NCI-H1930 (cell line): ENCODE data around the gene SLC7A7.
"Not testable (repeated sequence)": the region's sequence is repeated elsewhere in the genome, so short reads cannot be mapped to it uniquely, and the experiment has no call there.

Experiments
- DNase-seq, 2 experiments: peaks; one replicate each; lab custom pipeline; 2025; lab: John Stamatoyannopoulos, UW

SLC7A7 gene

DNA sequence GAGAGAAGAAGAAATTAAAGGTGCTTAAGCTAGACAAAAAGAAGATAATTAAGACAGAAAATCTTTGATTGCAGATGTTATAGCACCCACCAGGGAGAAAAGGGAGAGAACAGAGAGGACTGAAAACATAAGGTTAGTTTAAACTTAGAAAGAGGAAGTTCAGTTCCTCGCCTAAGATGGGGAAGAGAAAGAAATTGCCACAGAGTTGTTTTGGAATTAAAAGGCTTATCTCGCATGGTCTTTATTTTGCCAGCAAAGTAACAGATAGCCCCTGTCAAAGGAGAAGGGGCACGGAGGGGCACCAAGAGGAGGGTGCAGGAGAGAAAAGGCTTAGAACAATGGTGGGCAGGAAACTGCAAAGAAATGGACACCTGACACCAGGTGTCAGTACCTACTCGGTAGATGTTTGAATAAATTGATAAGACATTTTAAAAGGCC lies 66.6 kb downstream of the SLC7A7 start:
- DNase-seq: no peak

DNA sequence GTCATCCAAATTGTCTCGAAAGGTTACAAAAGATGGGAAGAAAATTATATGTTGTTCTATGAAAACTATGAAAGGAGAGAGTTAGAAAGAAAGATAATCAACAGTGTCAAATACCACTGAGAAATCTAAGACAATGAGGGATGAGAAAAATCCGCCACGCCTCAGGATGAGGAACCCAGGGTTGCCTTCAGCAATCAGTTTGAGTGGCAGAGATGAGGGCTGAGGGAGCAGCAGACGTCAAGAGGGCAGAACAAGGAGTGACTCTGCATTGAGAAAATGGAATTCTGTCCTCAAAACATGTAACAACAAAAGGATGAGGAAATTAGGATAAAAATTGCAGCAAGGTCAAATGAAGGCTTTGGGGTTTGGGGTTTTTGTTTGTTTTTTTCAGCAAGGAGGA lies 67.0 kb downstream of the SLC7A7 start:
- DNase-seq: no peak

GRCh38 chr14:22747769-22748168 lies 67.5 kb downstream of the SLC7A7 start:
- no peak for DNase-seq

DNA sequence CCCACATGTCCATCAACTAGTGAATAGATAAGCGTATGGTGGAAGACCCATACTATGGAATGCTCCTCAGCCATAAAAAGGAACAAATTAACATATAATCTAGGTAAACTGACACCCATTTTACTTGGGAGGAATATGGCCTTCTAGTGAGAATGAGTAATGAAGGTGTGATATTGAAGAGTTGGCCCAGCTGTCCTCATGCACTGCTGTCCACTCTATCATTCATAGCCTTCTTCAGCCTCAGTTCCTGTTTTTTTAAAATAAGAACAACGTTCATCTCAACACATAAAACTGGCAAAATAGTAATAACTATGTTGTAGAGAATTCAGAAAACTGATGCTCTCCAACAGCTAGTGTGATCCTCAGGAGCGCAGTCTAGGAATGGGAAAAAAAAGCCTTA lies 75.2 kb downstream of the SLC7A7 start:
- no peak for DNase-seq

DNA sequence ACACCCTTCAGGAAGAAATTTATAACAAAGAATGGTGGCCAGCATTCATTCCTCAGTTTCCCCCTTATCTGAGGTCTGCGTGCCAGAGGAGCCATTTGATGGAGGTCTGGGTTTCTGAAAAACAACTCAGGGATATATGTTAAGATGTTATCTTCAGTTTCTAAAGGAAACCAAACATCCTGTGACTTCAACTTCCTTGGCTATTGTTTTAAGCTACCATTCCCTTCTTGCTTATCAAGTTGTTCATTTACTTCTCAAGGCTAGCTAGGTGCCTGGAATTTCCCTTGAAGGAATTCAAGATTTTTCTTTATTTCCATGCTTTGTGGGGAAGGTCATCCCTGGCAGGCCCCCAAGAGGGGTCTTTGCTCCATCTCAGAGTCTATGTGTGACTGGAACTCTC lies 75.8 kb downstream of the SLC7A7 start:
- no peak for DNase-seq

GRCh38 chr14:22737052-22737451 lies 78.2 kb downstream of the SLC7A7 start:
- no peak for DNase-seq

- not testable (repeated sequence) for DNase-seq
Observed at GRCh38 chr14:22736384-22736783, 78.9 kb downstream of the SLC7A7 start.

DNA sequence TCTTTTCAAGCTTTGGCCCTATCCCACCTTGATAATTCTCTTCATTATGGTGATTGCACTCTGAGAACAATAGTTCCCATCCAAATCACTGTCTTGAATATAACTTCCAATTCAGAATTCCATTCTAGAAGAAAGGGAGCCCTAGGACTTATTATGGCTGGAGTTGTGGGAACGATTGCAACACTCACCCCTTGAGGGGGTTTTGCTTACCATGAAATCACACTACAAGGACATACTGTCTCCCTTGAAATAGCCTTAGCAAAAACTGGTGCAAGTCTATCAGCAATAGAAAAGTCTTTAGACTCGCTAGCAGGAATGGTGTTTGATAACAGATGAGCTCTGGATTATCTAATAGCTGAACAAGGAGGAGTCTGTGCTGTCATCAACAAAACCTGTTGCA lies 80.1 kb downstream of the SLC7A7 start:
- DNase-seq: no peak

- DNase-seq: no peak
Observed at GRCh38 chr14:22733829-22734228, 81.4 kb downstream of the SLC7A7 start.

GRCh38 chr14:22732062-22732461 lies 83.2 kb downstream of the SLC7A7 start:
- not testable (repeated sequence) for DNase-seq

DNA sequence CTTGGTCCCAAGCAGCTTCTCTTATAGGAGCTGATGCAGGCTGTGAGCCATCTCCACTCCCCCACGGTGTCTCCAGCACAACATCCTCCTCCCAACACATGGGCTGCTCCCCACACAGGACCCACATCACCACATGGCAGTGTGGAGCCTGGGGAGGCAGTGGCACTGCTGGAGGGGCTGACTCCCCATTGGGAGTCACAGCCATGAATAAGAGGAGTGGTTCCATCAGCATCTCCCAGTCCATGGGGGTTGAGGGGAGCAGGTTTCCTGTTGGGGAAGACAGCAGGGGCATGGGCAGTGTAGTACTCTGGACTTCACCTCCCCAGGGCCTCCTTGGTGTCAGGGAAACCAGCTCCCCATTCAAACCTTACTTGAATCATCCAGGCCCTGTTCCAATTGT lies 89.2 kb downstream of the SLC7A7 start:
- no peak for DNase-seq

- not testable (repeated sequence) for DNase-seq
Observed at GRCh38 chr14:22725374-22725773, 89.9 kb downstream of the SLC7A7 start.

- DNase-seq: not testable (repeated sequence)
Observed at GRCh38 chr14:22724847-22725246, 90.4 kb downstream of the SLC7A7 start.

- no peak for DNase-seq
Observed at GRCh38 chr14:22723815-22724214, 91.4 kb downstream of the SLC7A7 start.
